ENCODE results near the gene GALP. TPM values are rescaled to one million over a fixed set of nuclear protein-coding genes. Genes with fewer than 3 reads are reported as not detected.

The GALP gene
- total RNA-seq, 1 donor from 2014 or later, result not detected

DNA sequence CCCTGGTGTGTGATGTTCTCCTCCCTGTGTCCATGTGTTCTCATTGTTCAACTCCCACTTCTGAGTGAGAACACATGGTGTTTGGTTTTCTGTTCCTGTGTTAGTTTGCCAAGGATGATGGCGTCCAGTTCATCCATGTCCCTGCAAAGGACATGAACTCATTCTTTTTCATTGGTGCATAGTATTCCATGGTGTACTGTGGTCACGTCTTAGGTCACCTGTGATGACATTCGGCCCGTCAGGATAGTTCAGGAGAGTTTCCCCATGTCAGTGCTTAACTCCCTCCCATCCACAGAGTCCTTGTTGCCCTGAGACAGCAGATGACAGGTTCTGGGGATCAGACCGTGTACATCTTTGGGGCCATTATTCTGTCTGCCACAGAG, 26.2 kb upstream of the GALP start:
- TF ChIP-seq CTCF (IDR thresholded peaks at IDR 0.05), result no peak
- Histone ChIP-seq H3K27me3 (no peaks in the 10 kb centered on the region), H3K4me1 (no peaks in the 10 kb centered on the region), H3K4me3 (no peak overlapping the region), H3K36me3 (peaks cover 19 to 52% of the 10 kb centered on the region in 2 donors), H3K9me3 (no peaks in the 10 kb centered on the region), H3K27ac (no peak overlapping the region)
- intact Hi-C loops (cut with DNase I), result loop anchor here (10.0 kb wide), 1 partner anchor 1035 kb away; the partner anchor contains the start of gene PPP1R12C
- DNase-seq (ENCODE audit: low spot score in 2 of 2), result no peak

DNA sequence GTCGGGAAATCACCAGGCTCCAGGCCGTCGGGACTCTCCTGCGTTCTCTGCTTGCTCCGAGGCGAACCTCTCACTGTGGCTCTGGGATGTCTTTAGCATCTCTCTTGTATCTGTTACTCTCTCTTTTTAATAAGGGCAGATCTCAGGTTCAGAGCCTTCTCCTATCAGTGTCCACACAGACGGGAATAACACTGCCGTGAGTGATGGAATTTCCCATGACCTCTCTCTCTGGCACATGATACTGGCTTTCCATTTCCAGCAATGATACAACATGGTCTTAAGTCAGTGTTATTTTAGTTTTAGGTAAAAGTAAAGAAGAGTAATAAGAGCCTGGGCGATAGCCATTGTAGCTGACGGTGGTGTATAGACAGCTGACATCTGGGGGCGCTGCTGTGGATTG, 25.4 kb upstream of the GALP start:
- no peak for DNase-seq (ENCODE audit: low spot score in 2 of 2)
- intact Hi-C loops (cut with DNase I), result no loop called here
- H3K4me1 ChIP-seq, result no peaks in the 10 kb centered on the region
- H3K9me3 ChIP-seq, result no peaks in the 10 kb centered on the region
- H3K27ac ChIP-seq, result no peak overlapping the region
- no peak for TF ChIP-seq CTCF (IDR thresholded peaks at IDR 0.05)
- no peak overlapping the region for H3K4me3 ChIP-seq
- H3K27me3 ChIP-seq, result no peaks in the 10 kb centered on the region
- peaks cover 19 to 56% of the 10 kb centered on the region in 2 donors for H3K36me3 ChIP-seq

DNA sequence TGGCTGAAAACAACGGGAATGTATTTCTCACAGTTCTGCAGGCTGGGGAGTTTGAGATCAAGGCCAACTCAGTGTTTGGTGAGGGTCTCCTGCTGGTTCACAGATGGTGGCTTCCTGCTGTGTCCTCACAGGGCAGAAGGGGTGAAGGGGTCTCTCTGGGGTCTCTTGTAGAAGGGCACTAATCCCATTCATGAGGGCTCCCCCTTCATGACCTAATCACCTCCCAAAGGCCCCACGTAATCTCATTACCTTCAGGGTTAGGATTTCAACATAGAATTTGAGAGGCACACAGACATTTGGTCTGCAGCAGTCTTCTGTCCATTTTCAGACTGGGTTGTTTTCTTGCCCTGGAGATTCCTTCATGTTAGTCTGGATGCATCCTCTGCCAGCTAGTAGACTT, 23.2 kb upstream of the GALP start:
- Histone ChIP-seq H3K36me3 (peaks cover 11 to 58% of the 10 kb centered on the region in 2 donors), H3K4me1 (no peaks in the 10 kb centered on the region), H3K27ac (no peak overlapping the region), H3K9me3 (no peaks in the 10 kb centered on the region), H3K4me3 (no peak overlapping the region), H3K27me3 (no peaks in the 10 kb centered on the region)
- intact Hi-C loops (cut with DNase I), result no loop called here
- DNase-seq (ENCODE audit: low spot score in 2 of 2), result no peak
- no peak for TF ChIP-seq CTCF (IDR thresholded peaks at IDR 0.05)

DNA sequence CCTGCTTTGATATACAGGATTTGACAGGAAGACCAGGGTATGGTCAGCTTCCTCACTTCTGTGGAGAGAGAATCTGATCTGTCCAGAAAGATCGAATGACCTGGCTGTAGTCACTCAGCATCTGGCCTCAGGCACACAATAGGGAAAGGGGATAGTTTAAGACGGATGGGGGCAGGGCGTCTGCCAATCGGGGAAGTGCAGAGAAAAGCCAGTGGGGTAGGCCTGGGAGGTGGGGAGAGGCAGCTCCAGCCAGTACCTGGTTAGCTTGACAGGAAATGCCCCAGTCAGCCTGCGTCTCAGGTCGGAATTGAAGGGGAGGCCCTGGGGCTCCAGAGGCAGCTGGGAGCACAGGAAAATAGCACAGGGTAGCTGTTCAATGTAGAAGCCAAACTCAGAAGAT, 22.3 kb upstream of the GALP start:
- H3K4me1 ChIP-seq, result no peaks in the 10 kb centered on the region
- no peaks in the 10 kb centered on the region for H3K27me3 ChIP-seq
- no peak for TF ChIP-seq CTCF (IDR thresholded peaks at IDR 0.05)
- H3K36me3 ChIP-seq, result peaks cover 12 to 58% of the 10 kb centered on the region in 2 donors
- DNase-seq (ENCODE audit: low spot score in 2 of 2), result no peak
- intact Hi-C loops (cut with DNase I), result no loop called here
- H3K27ac ChIP-seq, result no peak overlapping the region
- H3K9me3 ChIP-seq, result no peaks in the 10 kb centered on the region
- H3K4me3 ChIP-seq, result no peak overlapping the region

- H3K36me3 ChIP-seq, result peaks cover 26 to 64% of the 10 kb centered on the region in 2 donors
- no peak overlapping the region for H3K4me3 ChIP-seq
Observed at GRCh38 chr19:56155124-56155687, 20.6 kb upstream of the GALP start.

More at GRCh38 chr19:56155124-56155687, 20.6 kb upstream of the GALP start:
- H3K9me3 ChIP-seq, result no peaks in the 10 kb centered on the region
- peak in 1 of 3 experiments; percentile 12 for TF ChIP-seq CTCF (IDR thresholded peaks at IDR 0.05)
- no peaks in the 10 kb centered on the region for H3K4me1 ChIP-seq
- H3K27ac ChIP-seq, result no peak overlapping the region
- intact Hi-C loops (cut with DNase I), result no loop called here
- no peaks in the 10 kb centered on the region for H3K27me3 ChIP-seq
- DNase-seq (ENCODE audit: low spot score in 2 of 2), result no peak

All from ascending aorta (tissue), 2 donors.